HG02981 (cell line): ENCODE results near the gene ASIC3.

Experiments
- ATAC-seq: cut with Tn5 transposase; IDR thresholded peaks from one replicate; pipeline ENCODE4 v1.9.1; 2021; ENCODE audit warnings: mild to moderate bottlenecking, moderate library complexity; ENCODE audit not compliant: unreplicated experiment

Gene ASIC3

DNA sequence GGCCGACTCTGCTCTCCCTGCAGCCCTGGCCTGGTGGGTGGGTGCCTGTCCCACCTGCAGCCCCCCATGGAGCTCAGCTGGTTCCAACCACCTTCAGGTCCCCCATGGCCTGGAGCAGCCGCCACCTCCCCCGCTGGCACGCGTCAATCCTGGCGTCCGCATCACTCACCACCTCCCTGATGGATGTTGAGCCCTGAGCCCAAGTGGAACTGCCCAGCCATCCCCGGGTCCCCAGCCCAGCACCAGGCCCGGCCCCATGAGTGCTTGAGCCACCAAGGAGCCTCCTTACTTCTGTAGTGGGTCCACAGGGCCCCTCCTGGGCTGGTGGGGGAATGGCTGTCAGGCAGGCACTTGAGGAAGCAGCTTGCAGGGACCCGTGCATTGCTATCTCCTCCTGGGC lies 52.6 kb downstream of the ASIC3 start:
- no peak for ATAC-seq

DNA sequence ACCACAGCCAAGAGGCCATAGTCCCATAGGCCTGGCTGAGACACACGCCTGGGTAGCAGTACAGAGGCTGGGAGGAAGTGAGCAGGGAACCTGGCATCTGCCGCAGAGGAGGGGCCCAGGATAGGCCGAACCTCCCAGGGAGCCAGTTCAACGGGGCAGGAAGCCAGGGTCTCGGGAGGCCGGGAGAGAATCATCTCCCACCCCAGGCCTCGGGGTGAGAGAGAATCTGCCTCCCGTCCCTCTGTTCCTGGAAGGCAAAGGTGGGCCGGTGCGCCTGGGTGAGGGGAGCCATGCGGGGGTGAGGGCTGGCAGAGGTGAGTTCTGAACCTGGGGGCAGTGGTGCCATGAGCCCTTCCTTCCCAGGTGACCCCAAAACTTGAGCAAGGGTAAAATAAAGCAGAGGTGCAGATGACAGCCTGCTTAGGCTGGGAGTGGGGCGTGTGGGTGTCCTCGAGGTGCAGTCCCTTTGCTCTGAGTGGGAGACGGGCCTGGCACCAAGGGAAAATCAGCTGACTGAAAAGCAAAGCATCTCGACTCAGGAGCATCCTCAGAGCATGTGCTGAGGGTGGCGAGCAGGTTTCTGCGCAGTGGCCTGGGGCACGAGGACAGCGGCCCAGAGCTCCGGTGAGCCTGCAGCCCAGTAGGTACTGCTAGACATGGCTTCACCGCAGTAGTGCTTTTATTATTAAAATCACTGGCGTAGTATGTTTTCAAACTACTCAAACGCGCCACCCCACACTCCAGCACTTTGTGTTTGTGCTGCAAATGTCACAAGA lies 53.5 kb downstream of the ASIC3 start:
- ATAC-seq: no peak
